Neutrophil (primary cell): ENCODE data around the gene CROCC2.

Experiments
- H3K27ac ChIP-seq: fragments of 200-600 bp; sonication (generic); 2 replicates; pipeline ENCODE4 v1.5.1; 2016; ENCODE audit warnings: mild to moderate bottlenecking, moderate library complexity
- H3K27me3 ChIP-seq: fragments of 200-600 bp; sonication (generic); 2 replicates; pipeline ENCODE4 v1.6.0; 2016; ENCODE audit warnings: mild to moderate bottlenecking
- H3K36me3 ChIP-seq: fragments of 200-600 bp; sonication (generic); 2 replicates; pipeline ENCODE4 v1.5.1; 2017
- H3K4me1 ChIP-seq, 2 experiments: fragments of 200-600 bp in 1 of 2; sonication (generic) in 1 of 2; 1 replicate in 1 of 2; 2 replicates in 1 of 2; pipeline versions ENCODE4 v1.5.1 to v1.6.1; 2013 to 2016; ENCODE audit warnings: low read depth in 1 of 2, low read length in 1 of 2, mild to moderate bottlenecking in 1 of 2, moderate library complexity in 1 of 2; ENCODE audit not compliant: control insufficient read depth in 1 of 2, insufficient read depth in 1 of 2
- H3K4me3 ChIP-seq, 2 experiments: fragments of 200-600 bp in 1 of 2; sonication (generic) in 1 of 2; 1 replicate in 1 of 2; 2 replicates in 1 of 2; pipeline ENCODE4 v1.5.1; 2013 to 2016; ENCODE audit warnings: low read depth in 1 of 2, low read length in 1 of 2, mild to moderate bottlenecking in 1 of 2, moderate library complexity in 1 of 2
- H3K9me3 ChIP-seq: fragments of 200-600 bp; sonication (generic); 2 replicates; pipeline ENCODE4 v1.5.1; 2016
- CTCF ChIP-seq: fragments of 200-600 bp; sonication (generic); IDR thresholded peaks from 2 replicates; pipeline ENCODE4 v1.5.1; 2016; ENCODE audit warnings: antibody characterized with exemption

CROCC2 gene

GRCh38 chr2:241002275-241003046, 96.3 kb downstream of the CROCC2 start:
- Histone ChIP-seq H3K4me1 (peaks cover 0 to 3% of the 10 kb centered on the region in 2 experiments), H3K36me3 (no peaks in the 10 kb centered on the region), H3K9me3 (peaks cover 9% of the 10 kb centered on the region), H3K4me3 (no peak overlapping the region), H3K27me3 (peaks cover 61% of the 10 kb centered on the region), H3K27ac (no peak overlapping the region)
- TF ChIP-seq CTCF: no peak

- H3K9me3 ChIP-seq: peaks cover 9% of the 10 kb centered on the region
- H3K36me3 ChIP-seq: no peaks in the 10 kb centered on the region
- H3K27me3 ChIP-seq: peaks cover 59% of the 10 kb centered on the region
- H3K4me1 ChIP-seq: peaks cover 0 to 3% of the 10 kb centered on the region in 2 experiments
- no peak overlapping the region for H3K27ac ChIP-seq
- no peak for TF ChIP-seq CTCF
- no peak overlapping the region for H3K4me3 ChIP-seq
Measured at GRCh38 chr2:241003047-241003360, 96.9 kb downstream of the CROCC2 start.

- Histone ChIP-seq H3K4me1 (peaks cover 0 to 3% of the 10 kb centered on the region in 2 experiments), H3K36me3 (no peaks in the 10 kb centered on the region), H3K27ac (no peak overlapping the region), H3K9me3 (peaks cover 9% of the 10 kb centered on the region), H3K27me3 (peaks cover 59% of the 10 kb centered on the region), H3K4me3 (no peak overlapping the region)
- no peak for TF ChIP-seq CTCF
Measured at GRCh38 chr2:241003369-241003768, 97.2 kb downstream of the CROCC2 start.

GRCh38 chr2:241003830-241004564, 97.9 kb downstream of the CROCC2 start:
- H3K27ac ChIP-seq: no peak overlapping the region
- H3K27me3 ChIP-seq: peaks cover 58% of the 10 kb centered on the region
- TF ChIP-seq CTCF: no peak
- peaks cover 9% of the 10 kb centered on the region for H3K9me3 ChIP-seq
- no peak overlapping the region for H3K4me3 ChIP-seq
- H3K36me3 ChIP-seq: no peaks in the 10 kb centered on the region
- peaks cover 0 to 3% of the 10 kb centered on the region in 2 experiments for H3K4me1 ChIP-seq

GRCh38 chr2:241005569-241005968, 99.4 kb downstream of the CROCC2 start:
- no peak for TF ChIP-seq CTCF
- H3K4me3 ChIP-seq: no peak overlapping the region
- peaks cover 0 to 4% of the 10 kb centered on the region in 2 experiments for H3K4me1 ChIP-seq
- H3K36me3 ChIP-seq: no peaks in the 10 kb centered on the region
- H3K27ac ChIP-seq: no peak overlapping the region
- peaks cover 9% of the 10 kb centered on the region for H3K9me3 ChIP-seq
- peaks cover 58% of the 10 kb centered on the region for H3K27me3 ChIP-seq
